LNCaP clone FGC (cell line): Measurements from ENCODE around the gene GHRH.

Experiments used
- DNase-seq: peaks from one replicate; pipeline ENCODE4 v3.0.0-alpha.2; 2011; ENCODE audit warnings: low read depth
- H3K4me3 ChIP-seq: 2 replicates; pipeline ENCODE4 v1.5.1; 2011; ENCODE audit warnings: mild to moderate bottlenecking, low read depth, low read length, control low read depth
- CTCF ChIP-seq: IDR thresholded peaks from 2 replicates; pipeline ENCODE4 v1.5.1; 2012; ENCODE audit warnings: mild to moderate bottlenecking; ENCODE audit not compliant: control insufficient read depth, insufficient read depth; ENCODE audit errors: extremely low read depth

GHRH gene

GRCh38 chr20:37257988-37258387, 3.6 kb downstream of the GHRH start:
- TF ChIP-seq CTCF: no peak
- H3K4me3 ChIP-seq: no peak overlapping the region
- DNase-seq: no peak

GRCh38 chr20:37257530-37257929, 4.1 kb downstream of the GHRH start:
- TF ChIP-seq CTCF: no peak
- H3K4me3 ChIP-seq: no peak overlapping the region

GRCh38 chr20:37256286-37256685, 5.3 kb downstream of the GHRH start:
- no peak for DNase-seq
- no peak for TF ChIP-seq CTCF
- no peak overlapping the region for H3K4me3 ChIP-seq

More at GRCh38 chr20:37257530-37257929, 4.1 kb downstream of the GHRH start:
- DNase-seq: no peak

- H3K4me3 ChIP-seq: no peak overlapping the region
- DNase-seq: no peak
- TF ChIP-seq CTCF: no peak
Measured at GRCh38 chr20:37254114-37254878, 7.3 kb downstream of the GHRH start.

GRCh38 chr20:37253087-37253486, 8.5 kb downstream of the GHRH start:
- TF ChIP-seq CTCF: no peak
- H3K4me3 ChIP-seq: no peak overlapping the region
- DNase-seq: no peak

GRCh38 chr20:37251825-37252477, 9.7 kb downstream of the GHRH start:
- no peak for TF ChIP-seq CTCF
- DNase-seq: no peak
- no peak overlapping the region for H3K4me3 ChIP-seq
